Activated T-cell treated with anti-CD3 and anti-CD28 coated beads, Interleukin-2, amount 50 U/mL, for 72 hours (primary cell): ENCODE measurements around the gene PCDH15. TPM values are rescaled to one million over a fixed set of nuclear protein-coding genes. Genes with fewer than 3 reads are reported as not detected.

ENCODE experiments used
- ATAC-seq, 2 donors: fragments of 150-1000 bp; cut with Tn5 transposase; replicated peaks in 1 of 2; 2 replicates each; pipeline ENCODE4 v1.10.0; 2021; ENCODE audit warnings: moderate library complexity in 2 of 2, mild to moderate bottlenecking in 1 of 2
- DNase-seq, 2 donors: peaks; one replicate each; pipeline ENCODE4 v3.0.0; 2021 to 2022; ENCODE audit warnings: mixed read lengths in 1 of 2
- H3K27ac Mint-ChIP-seq: one replicate; pipeline ENCODE4 v1.8.0; 2022; ENCODE audit warnings: mild to moderate bottlenecking, moderate library complexity, mixed read lengths
- H3K27me3 Mint-ChIP-seq: one replicate; pipeline ENCODE4 v1.8.0; 2022; ENCODE audit warnings: low read depth, mixed read lengths
- H3K36me3 Mint-ChIP-seq, 2 donors: one replicate each; pipeline ENCODE4 v1.8.0; 2022; ENCODE audit warnings: mixed read lengths in 2 of 2, mild to moderate bottlenecking in 1 of 2; ENCODE audit not compliant: insufficient read depth in 2 of 2
- H3K4me1 Mint-ChIP-seq: one replicate; pipeline ENCODE4 v1.8.0; 2022; ENCODE audit warnings: low read depth, mixed read lengths
- H3K4me3 Mint-ChIP-seq, 2 donors: one replicate each; pipeline ENCODE4 v1.8.0; 2022; ENCODE audit warnings: mild to moderate bottlenecking in 2 of 2, mixed read lengths in 2 of 2, moderate library complexity in 2 of 2
- H3K9me3 Mint-ChIP-seq, 2 donors: one replicate each; pipeline ENCODE4 v1.8.0; 2022; ENCODE audit warnings: mixed read lengths in 2 of 2
- total RNA-seq, 2 donors: library from RNA; stranded (reverse); gene quantifications; one replicate each; pipeline ENCODE4 v1.2.3, GENCODE V29; 2022

The PCDH15 gene
- total RNA-seq, 2 donors from 2014 or later = not detected

DNA sequence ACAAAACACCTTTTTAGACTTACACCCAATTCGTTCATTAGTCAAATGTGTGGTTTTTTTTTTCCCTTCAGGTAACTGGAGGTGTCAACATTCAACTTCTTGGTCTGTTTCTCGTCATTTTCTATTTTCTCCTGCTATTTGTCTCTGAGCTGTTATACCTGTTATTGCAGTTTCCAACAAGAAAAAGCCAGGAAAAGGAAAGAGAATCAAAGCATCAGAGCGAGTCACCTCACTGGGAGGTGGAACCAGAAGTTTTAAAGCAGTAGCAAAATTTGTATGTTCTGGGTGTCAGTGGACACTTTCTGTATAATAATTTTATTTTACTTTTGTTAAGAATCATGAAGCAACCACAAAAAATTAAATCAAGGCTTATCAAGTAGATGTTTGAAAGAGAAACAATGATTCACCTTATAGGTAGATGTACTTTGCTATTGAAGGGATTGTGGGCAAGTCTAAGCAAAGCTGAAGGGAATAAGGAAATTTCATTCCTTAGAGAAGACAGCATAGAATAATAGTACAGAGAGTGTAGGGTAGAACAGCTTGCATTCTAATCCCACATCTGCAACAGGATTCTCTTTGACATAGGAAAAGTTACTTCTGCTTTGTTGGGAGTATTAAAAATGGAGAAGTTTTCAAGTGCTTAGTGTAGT is 675.8 kb downstream of the PCDH15 start:
- DNase-seq = no peak
- peaks cover 18 to 24% of the 10 kb centered on the region in 2 donors for H3K9me3 Mint-ChIP-seq
- H3K27me3 Mint-ChIP-seq = no peaks in the 10 kb centered on the region
- H3K4me3 Mint-ChIP-seq = no peak overlapping the region
- ATAC-seq = no peak
- H3K27ac Mint-ChIP-seq = no peak overlapping the region
- H3K4me1 Mint-ChIP-seq = no peaks in the 10 kb centered on the region
- no peaks in the 10 kb centered on the region for H3K36me3 Mint-ChIP-seq

DNA sequence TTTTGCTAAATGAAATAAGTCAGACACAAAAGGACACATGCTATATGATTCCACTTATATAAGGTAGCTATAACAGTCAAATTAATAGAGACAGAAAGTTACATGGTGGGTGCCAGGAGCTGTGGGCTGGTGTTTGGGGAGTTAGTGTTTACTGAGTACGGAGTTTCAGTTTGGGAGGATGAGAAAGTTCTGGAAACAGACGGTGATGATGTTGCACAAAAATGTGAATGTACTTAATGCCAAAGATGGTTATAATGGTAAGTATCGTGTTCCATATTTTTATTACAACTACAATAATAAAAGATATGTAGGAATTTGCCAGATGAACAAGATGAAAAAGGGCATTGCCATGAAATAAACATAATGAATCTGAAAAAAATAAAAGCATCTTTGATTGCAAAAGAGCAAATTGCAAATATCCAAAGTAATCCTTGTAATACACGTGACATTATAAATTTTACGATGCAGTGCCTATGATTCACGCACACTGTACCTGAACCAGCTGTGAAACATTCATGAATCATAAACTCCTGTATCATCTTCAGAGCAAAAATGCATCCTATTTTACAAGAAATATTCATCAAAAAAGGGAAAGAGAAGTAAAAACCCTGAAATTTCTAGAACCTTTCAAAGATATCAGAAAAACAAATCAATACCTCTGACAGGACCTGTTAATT is 676.7 kb downstream of the PCDH15 start:
- peaks cover 18 to 22% of the 10 kb centered on the region in 2 donors for H3K9me3 Mint-ChIP-seq
- H3K4me3 Mint-ChIP-seq = no peak overlapping the region
- H3K36me3 Mint-ChIP-seq = no peaks in the 10 kb centered on the region
- H3K4me1 Mint-ChIP-seq = no peaks in the 10 kb centered on the region
- no peaks in the 10 kb centered on the region for H3K27me3 Mint-ChIP-seq
- DNase-seq (no peak), ATAC-seq (no peak)
- H3K27ac Mint-ChIP-seq = no peak overlapping the region

DNA sequence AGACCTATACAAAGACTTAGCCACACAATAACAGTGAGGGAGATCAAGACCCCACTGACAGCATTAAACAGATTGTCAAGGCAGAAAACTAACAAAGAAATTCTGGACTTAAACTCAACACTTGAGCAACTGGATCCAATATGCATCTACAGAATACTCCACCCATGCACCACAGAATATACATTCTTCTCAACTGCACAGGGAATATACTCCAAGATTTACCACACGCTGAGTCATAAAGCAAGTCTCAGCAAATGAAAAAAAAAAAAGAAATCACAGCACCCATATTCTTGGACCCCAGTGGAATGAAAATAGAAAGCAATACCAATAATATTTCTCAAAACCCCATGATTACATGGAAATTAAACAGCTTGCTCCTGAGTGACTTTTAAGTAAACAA is 680.2 kb downstream of the PCDH15 start:
- DNase-seq (no peak), ATAC-seq (no peak)
- H3K36me3 Mint-ChIP-seq = peaks cover 0 to 3% of the 10 kb centered on the region in 2 donors
- H3K4me1 Mint-ChIP-seq = no peaks in the 10 kb centered on the region
- no peak overlapping the region for H3K27ac Mint-ChIP-seq
- no peak overlapping the region for H3K4me3 Mint-ChIP-seq
- no peaks in the 10 kb centered on the region for H3K27me3 Mint-ChIP-seq
- peaks cover 22 to 30% of the 10 kb centered on the region in 2 donors for H3K9me3 Mint-ChIP-seq

DNA sequence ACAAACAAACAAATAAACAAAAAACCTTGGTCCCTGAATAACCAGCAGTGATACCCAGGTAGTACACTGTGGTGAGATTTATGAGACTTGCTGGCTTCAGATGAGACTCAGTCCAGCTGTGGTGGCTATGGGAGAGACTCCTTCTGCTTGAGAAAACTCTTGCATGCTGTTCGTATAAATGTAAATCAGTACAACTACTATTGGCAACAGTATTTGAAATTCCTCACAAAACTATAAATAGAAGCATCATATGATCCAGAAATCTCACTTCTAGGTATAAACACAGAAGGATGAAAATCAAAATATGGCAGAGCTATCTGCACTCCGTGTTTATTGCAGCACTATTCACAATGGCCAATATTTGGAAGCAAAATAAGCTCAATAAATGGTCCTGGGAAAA is 692.1 kb downstream of the PCDH15 start:
- H3K9me3 Mint-ChIP-seq = peaks cover 11 to 13% of the 10 kb centered on the region in 2 donors
- ATAC-seq (no peak), DNase-seq (no peak)
- H3K27me3 Mint-ChIP-seq = no peaks in the 10 kb centered on the region
- H3K4me1 Mint-ChIP-seq = no peaks in the 10 kb centered on the region
- H3K27ac Mint-ChIP-seq = no peak overlapping the region
- no peak overlapping the region for H3K4me3 Mint-ChIP-seq
- H3K36me3 Mint-ChIP-seq = no peaks in the 10 kb centered on the region

DNA sequence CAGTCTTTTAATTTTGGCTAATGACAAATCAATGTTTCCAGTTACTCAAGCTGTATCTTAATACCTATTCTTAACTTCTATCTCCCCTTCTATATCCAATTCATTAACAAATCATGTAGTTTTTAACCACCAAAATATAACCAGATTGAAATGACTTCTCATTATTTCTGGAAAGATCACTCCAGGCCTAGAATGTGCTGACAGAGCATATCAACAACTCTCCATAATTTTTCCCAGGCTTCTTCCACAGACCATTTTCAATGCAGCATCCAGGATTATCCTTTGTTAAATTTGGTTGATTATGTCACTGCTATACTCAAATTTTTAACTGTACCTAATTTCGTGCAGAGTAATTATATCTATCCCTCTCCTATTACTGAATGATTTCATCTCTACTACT is 704.1 kb downstream of the PCDH15 start:
- no peak overlapping the region for H3K27ac Mint-ChIP-seq
- ATAC-seq = no peak

DNA sequence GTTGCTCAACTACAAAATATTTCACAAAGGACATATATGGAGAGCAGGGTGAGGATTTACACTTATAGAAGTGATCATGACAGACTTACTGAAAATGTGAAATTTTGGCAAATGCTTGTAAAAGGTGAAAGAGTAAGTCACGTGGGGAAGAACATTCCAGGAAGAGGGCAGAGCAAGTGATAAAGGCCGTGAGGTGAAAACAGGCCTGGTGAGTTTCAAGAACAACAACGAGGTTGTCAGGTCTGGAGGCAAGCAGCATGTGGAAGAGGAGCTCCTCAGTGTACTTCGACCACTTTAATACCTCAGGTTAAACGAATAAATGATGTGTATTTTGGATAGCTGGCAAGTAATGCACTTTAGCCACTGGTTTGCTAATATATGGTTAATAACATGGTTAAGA is 706.7 kb downstream of the PCDH15 start:
- no peak for ATAC-seq
- no peak for DNase-seq
- Mint-ChIP-seq H3K27me3 (no peaks in the 10 kb centered on the region), H3K27ac (no peak overlapping the region), H3K9me3 (peaks cover 2% of the 10 kb centered on the region in 2 donors), H3K36me3 (no peaks in the 10 kb centered on the region), H3K4me1 (no peaks in the 10 kb centered on the region), H3K4me3 (no peak overlapping the region)

More for the DNA sequence above, 704.1 kb downstream of the PCDH15 start:
- no peaks in the 10 kb centered on the region for H3K27me3 Mint-ChIP-seq
- DNase-seq = no peak
- H3K4me1 Mint-ChIP-seq = no peaks in the 10 kb centered on the region
- H3K36me3 Mint-ChIP-seq = no peaks in the 10 kb centered on the region
- H3K9me3 Mint-ChIP-seq = peaks cover 2 to 4% of the 10 kb centered on the region in 2 donors
- no peak overlapping the region for H3K4me3 Mint-ChIP-seq

DNA sequence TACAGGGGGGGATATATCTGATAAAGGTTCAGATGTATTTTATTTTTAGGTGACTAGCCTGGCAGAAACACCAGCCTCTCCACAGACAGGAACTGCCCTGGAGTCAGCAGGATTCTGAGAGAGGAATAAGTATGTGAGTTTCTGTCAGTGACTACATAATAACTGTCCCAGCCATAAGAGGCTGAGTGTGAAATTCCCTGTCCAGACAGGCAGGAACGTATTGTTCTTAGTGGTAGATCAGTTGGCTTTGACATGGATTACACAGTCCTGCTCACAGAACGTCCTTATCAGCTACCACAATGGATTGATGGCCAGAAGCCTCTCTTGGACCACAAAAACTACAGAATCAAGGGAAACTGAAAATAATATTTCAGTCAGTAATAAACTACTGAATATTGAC is 709.8 kb downstream of the PCDH15 start:
- no peak overlapping the region for H3K4me3 Mint-ChIP-seq
- H3K27ac Mint-ChIP-seq = no peak overlapping the region
- peaks cover 0 to 7% of the 10 kb centered on the region in 2 donors for H3K9me3 Mint-ChIP-seq
- no peak for DNase-seq
- H3K4me1 Mint-ChIP-seq = no peaks in the 10 kb centered on the region
- no peaks in the 10 kb centered on the region for H3K27me3 Mint-ChIP-seq
- H3K36me3 Mint-ChIP-seq = no peaks in the 10 kb centered on the region
- ATAC-seq = no peak

DNA sequence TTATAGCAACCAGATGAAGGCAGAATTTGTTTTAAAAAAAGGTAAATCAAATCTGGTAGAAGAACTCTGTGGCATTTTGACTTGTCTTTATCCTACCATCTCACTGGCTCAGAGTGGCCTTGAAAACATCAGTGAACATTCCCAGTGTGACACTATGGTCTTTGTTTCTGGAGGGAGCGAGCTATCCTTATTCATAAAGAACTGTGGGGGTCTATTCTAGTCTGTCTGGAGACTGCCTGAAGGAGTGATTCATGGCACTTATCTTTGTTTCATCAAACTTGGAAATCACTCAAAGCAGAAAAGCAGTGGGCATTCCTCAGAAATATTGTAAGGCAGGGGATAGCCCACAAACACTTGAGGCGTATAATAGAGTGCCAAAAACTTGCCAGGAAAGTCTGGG is 719.1 kb downstream of the PCDH15 start:
- ATAC-seq = no peak
- Mint-ChIP-seq H3K36me3 (no peaks in the 10 kb centered on the region), H3K9me3 (peaks cover 1 to 5% of the 10 kb centered on the region in 2 donors), H3K27me3 (no peaks in the 10 kb centered on the region), H3K4me3 (no peak overlapping the region), H3K4me1 (no peaks in the 10 kb centered on the region), H3K27ac (no peak overlapping the region)
- no peak for DNase-seq

DNA sequence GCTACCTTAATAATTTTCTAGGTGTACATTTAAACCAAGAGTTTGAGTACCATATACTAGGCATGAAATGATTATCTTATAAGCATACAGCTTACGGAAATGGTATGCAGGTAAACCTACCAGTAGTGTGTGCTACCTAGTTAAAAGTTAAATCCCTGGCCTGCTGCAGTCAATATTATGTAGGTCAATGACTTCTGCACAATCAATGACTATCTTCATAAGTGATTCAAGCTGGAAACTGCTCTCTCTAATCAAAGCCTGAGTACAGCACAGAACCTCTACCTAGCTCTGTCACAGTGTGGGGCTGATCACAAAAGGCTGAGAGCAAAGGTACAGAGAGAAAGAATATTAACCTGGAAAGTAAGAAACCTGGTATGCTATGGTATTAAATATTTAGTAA is 733.7 kb downstream of the PCDH15 start:
- DNase-seq (no peak), ATAC-seq (no peak)
- Mint-ChIP-seq H3K36me3 (no peaks in the 10 kb centered on the region), H3K4me3 (no peak overlapping the region), H3K27me3 (no peaks in the 10 kb centered on the region), H3K27ac (no peak overlapping the region), H3K4me1 (no peaks in the 10 kb centered on the region), H3K9me3 (peaks cover 3 to 5% of the 10 kb centered on the region in 2 donors)

DNA sequence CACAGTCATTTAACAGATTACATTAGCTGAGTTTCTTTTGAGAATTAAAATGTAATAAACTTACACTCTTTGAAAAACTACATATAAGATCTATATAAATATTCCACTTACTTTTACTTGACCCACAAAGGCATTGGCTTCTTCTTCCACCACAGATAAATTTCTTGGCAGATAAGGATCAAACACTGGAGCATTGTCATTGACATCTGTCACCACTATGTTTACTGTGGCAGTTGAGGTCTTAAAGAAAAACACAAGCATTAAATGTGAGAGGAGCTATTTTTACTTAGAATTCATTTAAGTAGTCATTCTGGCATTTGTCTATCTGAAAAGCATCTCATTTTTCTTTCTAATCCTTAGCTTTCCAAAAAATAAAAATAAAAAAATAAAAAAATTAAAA is 734.4 kb downstream of the PCDH15 start:
- H3K4me3 Mint-ChIP-seq = no peak overlapping the region
- no peaks in the 10 kb centered on the region for H3K36me3 Mint-ChIP-seq
- no peaks in the 10 kb centered on the region for H3K27me3 Mint-ChIP-seq

DNA sequence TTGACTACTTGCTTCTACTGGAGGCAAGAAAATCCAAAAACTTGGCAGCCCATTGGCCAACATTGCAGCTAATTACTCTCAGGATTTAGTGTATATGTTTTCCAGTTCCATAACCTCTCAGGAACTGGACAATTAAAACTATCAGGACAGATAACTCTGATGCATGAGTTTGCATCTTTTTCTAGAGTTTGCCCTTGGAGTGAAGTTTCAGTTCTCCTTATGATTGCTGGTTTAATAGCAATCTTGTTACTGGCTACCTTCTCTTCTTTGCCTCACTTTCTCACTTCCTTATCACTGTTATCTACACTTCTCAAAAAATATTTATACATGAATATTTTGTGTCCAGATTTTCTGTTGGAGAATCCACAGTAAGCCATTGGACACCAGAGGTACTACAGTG is 735.9 kb downstream of the PCDH15 start:
- Mint-ChIP-seq H3K9me3 (peaks cover 3 to 6% of the 10 kb centered on the region in 2 donors), H3K27ac (no peak overlapping the region), H3K4me1 (no peaks in the 10 kb centered on the region), H3K36me3 (no peaks in the 10 kb centered on the region), H3K4me3 (no peak overlapping the region), H3K27me3 (no peaks in the 10 kb centered on the region)
- no peak for ATAC-seq
- no peak for DNase-seq

More for the DNA sequence above, 734.4 kb downstream of the PCDH15 start:
- no peak for ATAC-seq
- H3K9me3 Mint-ChIP-seq = peaks cover 3 to 5% of the 10 kb centered on the region in 2 donors
- H3K27ac Mint-ChIP-seq = no peak overlapping the region
- no peaks in the 10 kb centered on the region for H3K4me1 Mint-ChIP-seq
- DNase-seq = no peak

DNA sequence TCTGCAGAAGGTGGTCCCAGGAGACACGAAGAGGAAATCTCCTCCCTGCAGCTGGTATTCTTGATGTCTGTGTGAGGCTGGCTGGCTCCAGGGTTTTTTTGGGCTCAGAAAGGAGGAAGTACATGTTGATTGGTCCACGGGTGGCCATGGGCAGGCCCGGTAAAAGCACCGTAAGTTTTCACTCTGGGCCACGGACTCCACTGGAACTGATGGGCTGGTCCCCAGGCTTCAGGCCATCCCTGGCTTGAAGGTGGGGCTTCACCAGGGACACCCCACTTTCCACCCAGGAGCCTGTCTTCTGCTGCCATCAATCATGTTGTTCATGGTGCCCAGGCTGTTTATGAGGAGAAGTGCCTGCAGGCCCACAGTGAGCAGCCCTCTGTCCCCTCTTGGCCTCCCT is 736.8 kb downstream of the PCDH15 start:
- ATAC-seq = no peak
- H3K27me3 Mint-ChIP-seq = no peaks in the 10 kb centered on the region
- H3K36me3 Mint-ChIP-seq = peaks cover 0 to 1% of the 10 kb centered on the region in 2 donors
- H3K27ac Mint-ChIP-seq = no peak overlapping the region
- no peak for DNase-seq
- peaks cover 5 to 6% of the 10 kb centered on the region in 2 donors for H3K9me3 Mint-ChIP-seq
- H3K4me1 Mint-ChIP-seq = no peaks in the 10 kb centered on the region
- no peak overlapping the region for H3K4me3 Mint-ChIP-seq

DNA sequence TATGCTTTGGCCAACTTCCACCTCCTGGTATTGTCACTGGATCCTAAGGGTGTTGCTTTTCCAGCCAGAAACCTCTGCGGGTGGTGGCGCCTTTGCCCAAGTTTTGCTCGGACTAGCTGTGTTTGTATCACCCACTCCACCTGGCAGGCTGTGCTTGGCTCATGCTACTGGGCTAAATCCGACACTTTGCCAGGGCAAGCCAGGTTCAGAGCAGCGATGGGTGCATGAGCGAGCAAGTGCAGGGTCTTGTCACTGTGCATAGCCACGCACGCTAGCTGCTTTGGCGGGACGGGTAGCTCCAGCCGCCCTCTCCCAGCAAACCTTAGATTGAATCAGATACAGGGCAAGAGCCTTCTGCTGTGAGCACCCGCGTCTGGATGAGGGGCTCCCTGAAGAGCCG is 737.5 kb downstream of the PCDH15 start:
- ATAC-seq = no peak
- Mint-ChIP-seq H3K27ac (no peak overlapping the region), H3K4me1 (no peaks in the 10 kb centered on the region), H3K9me3 (peaks cover 5 to 6% of the 10 kb centered on the region in 2 donors), H3K27me3 (no peaks in the 10 kb centered on the region), H3K4me3 (no peak overlapping the region), H3K36me3 (peaks cover 0 to 1% of the 10 kb centered on the region in 2 donors)
- no peak for DNase-seq

DNA sequence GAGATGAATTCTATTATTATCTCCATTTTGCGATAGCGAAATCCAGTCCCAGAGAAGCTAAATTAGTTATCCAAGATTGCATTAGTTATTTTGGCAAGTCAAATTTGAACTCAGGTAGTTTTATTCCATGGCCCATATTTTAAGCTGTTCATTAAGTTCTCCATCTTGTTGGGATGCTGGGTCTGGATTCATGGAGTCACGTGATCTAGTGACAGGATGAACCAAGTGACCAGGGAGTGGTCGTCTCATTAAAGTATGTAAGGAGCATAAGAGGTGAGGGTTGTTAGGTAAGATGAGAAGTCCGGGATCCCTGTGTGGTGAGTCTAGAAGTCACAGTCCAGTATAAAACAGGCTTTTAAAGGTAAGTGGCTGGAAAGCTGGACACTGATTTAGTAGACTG is 740.5 kb downstream of the PCDH15 start:
- DNase-seq (no peak), ATAC-seq (no peak)
- Mint-ChIP-seq H3K36me3 (peaks cover 0 to 7% of the 10 kb centered on the region in 2 donors), H3K9me3 (peaks cover 12 to 19% of the 10 kb centered on the region in 2 donors), H3K27ac (no peak overlapping the region), H3K27me3 (no peaks in the 10 kb centered on the region), H3K4me3 (no peak overlapping the region), H3K4me1 (no peaks in the 10 kb centered on the region)
